GM23338 (cell line): ENCODE measurements around the gene RIT1. TPM values are rescaled to one million over a fixed set of nuclear protein-coding genes. Genes with fewer than 3 reads are reported as not detected.

Experiments used
- ATAC-seq: fragments of 200-7000 bp; cut with Tn5 transposase; 3 replicates; pipeline ENCODE4 v1.9.1; 2020
- DNase-seq: peaks from one replicate; pipeline ENCODE4 v3.0.0-alpha.2; 2015; ENCODE audit warnings: low spot score
- H2AFZ ChIP-seq: fragments of 200-600 bp; sonication (generic); 2 replicates; pipeline ENCODE4 v1.8.0; 2016; ENCODE audit warnings: antibody characterized with exemption, mild to moderate bottlenecking, moderate library complexity
- H3F3A ChIP-seq: fragments of 200-600 bp; sonication (generic); replicated peaks from 2 replicates; pipeline ENCODE4 v1.8.0; 2017; ENCODE audit warnings: antibody characterized with exemption, mixed run types, low read depth
- H3K27ac ChIP-seq: fragments of 200-600 bp; sonication (generic); 2 replicates; pipeline ENCODE4 v1.6.1; 2016; ENCODE audit warnings: low read depth
- H3K27me3 ChIP-seq: fragments of 200-600 bp; sonication (generic); 2 replicates; pipeline ENCODE4 v1.8.0; 2016; ENCODE audit warnings: mild to moderate bottlenecking, mixed run types, moderate library complexity; ENCODE audit not compliant: insufficient read depth
- H3K36me3 ChIP-seq: fragments of 200-600 bp; sonication (generic); 2 replicates; pipeline ENCODE4 v1.8.0; 2016; ENCODE audit warnings: mild to moderate bottlenecking; ENCODE audit not compliant: insufficient read depth
- H3K4me1 ChIP-seq: fragments of 200-600 bp; sonication (generic); 2 replicates; pipeline ENCODE4 v1.8.0; 2016; ENCODE audit warnings: mild to moderate bottlenecking, moderate library complexity; ENCODE audit not compliant: insufficient read depth
- H3K4me2 ChIP-seq: fragments of 200-600 bp; sonication (generic); 2 replicates; pipeline ENCODE4 v1.7.1; 2017; ENCODE audit warnings: mixed run types
- H3K4me3 ChIP-seq: fragments of 200-600 bp; sonication (generic); 2 replicates; pipeline ENCODE4 v1.6.1; 2016; ENCODE audit warnings: mixed run types
- H3K79me2 ChIP-seq: fragments of 200-600 bp; sonication (generic); replicated peaks from 2 replicates; pipeline ENCODE4 v1.8.0; 2017; ENCODE audit warnings: mild to moderate bottlenecking; ENCODE audit not compliant: insufficient read depth
- H3K9me2 ChIP-seq: fragments of 200-600 bp; sonication (generic); 2 replicates; pipeline ENCODE4 v1.8.0; 2017; ENCODE audit not compliant: insufficient read depth
- H4K20me1 ChIP-seq: fragments of 200-600 bp; sonication (generic); replicated peaks from 2 replicates; pipeline ENCODE4 v1.8.0; 2017; ENCODE audit warnings: mild to moderate bottlenecking; ENCODE audit not compliant: insufficient read depth
- H3K27ac Mint-ChIP-seq: 2 replicates; pipeline ENCODE4 v1.8.0; 2020; ENCODE audit warnings: inconsistent platforms, mild to moderate bottlenecking, moderate library complexity, mixed read lengths
- H3K27me3 Mint-ChIP-seq: 3 replicates; pipeline ENCODE4 v1.8.0; 2022; ENCODE audit warnings: low read depth, mild to moderate bottlenecking, moderate library complexity, mixed read lengths, inconsistent platforms; ENCODE audit not compliant: insufficient read depth, poor library complexity
- H3K36me3 Mint-ChIP-seq: 3 replicates; pipeline ENCODE4 v1.8.0; 2021; ENCODE audit warnings: low read depth, mild to moderate bottlenecking, inconsistent platforms, moderate library complexity, mixed read lengths
- H3K4me1 Mint-ChIP-seq: 3 replicates; pipeline ENCODE4 v1.8.0; 2020; ENCODE audit warnings: mild to moderate bottlenecking, inconsistent platforms, mixed read lengths
- H3K4me3 Mint-ChIP-seq: 3 replicates; pipeline ENCODE4 v1.8.0; 2021; ENCODE audit warnings: moderate library complexity, mild to moderate bottlenecking, inconsistent platforms, mixed read lengths
- H3K9me3 Mint-ChIP-seq: 3 replicates; pipeline ENCODE4 v1.8.0; 2020; ENCODE audit warnings: moderate library complexity, mild to moderate bottlenecking, inconsistent platforms, mixed read lengths
- CTCF ChIP-seq, 2 experiments: fragments of 200-600 bp in 1 of 2; sonication (generic) in 1 of 2; conservative IDR thresholded peaks; 2 replicates each; pipeline versions ENCODE4 v1.5.1 to v1.6.1; 2016 to 2017; ENCODE audit warnings: antibody characterized with exemption in 2 of 2, low read depth in 2 of 2, mild to moderate bottlenecking in 2 of 2, moderate library complexity in 1 of 2
- ZNF331 ChIP-seq: fragments of 250-450 bp; sonication (Bioruptor Pico); IDR thresholded peaks from 2 replicates; pipeline ENCODE4 v1.5.0; 2020; ENCODE audit warnings: low read depth, mild to moderate bottlenecking, moderate library complexity
- ZNF462 ChIP-seq: fragments of 250-450 bp; sonication (Bioruptor Pico); IDR thresholded peaks from 2 replicates; pipeline ENCODE4 v1.5.0; 2020; ENCODE audit warnings: mild to moderate bottlenecking, moderate library complexity
- polyA plus RNA-seq: library from polyadenylated mRNA; unstranded; fragments of >200 nt; fragmentation: Nextera tagmentation; extraction: Ambion mirVana; gene quantifications from 2 replicates; pipeline ENCODE4 v1.2.1, GENCODE V29; 2016
- total RNA-seq: library from RNA; depleted of rRNA; stranded (reverse); fragments of >200 nt; shearing (Covaris generic); gene quantifications from 2 replicates; pipeline ENCODE4 v1.2.3, GENCODE V29; 2014

Gene RIT1
- total and polyA plus RNA-seq, 2 experiments from 2014 or later: 21.5 to 24.4 TPM

- Histone ChIP-seq H4K20me1 (no peaks in the 10 kb centered on the region), H3K4me3 (no peak overlapping the region), H3K9me2 (no peaks in the 10 kb centered on the region), H3F3A (no peaks in the 10 kb centered on the region), H2AFZ (no peak overlapping the region), H3K79me2 (peaks cover 9% of the 10 kb centered on the region), H3K4me1 (peaks cover 9% of the 10 kb centered on the region), H3K27ac (no peak overlapping the region), H3K36me3 (no peaks in the 10 kb centered on the region; the same call in 1 of the 2 replicates), H3K27me3 (no peaks in the 10 kb centered on the region), H3K4me2 (no peak overlapping the region)
- Mint-ChIP-seq H3K27ac (peak overlapping the region; percentile 43; the same call in 1 of the 2 replicates), H3K27me3 (peaks cover 20% of the 10 kb centered on the region), H3K36me3 (no peaks in the 10 kb centered on the region; the same call in 2 of the 3 replicates), H3K4me1 (peaks cover 27% of the 10 kb centered on the region), H3K4me3 (no peak overlapping the region; the same call in 2 of the 3 replicates), H3K9me3 (no peaks in the 10 kb centered on the region; the same call in 2 of the 3 replicates)
- ATAC-seq (peak; percentile 41), DNase-seq (peak; percentile 86)
- TF ChIP-seq ZNF331 (CRISPR knock-in tag): no peak
- peak; percentile 79 to 94 for TF ChIP-seq CTCF (conservative IDR thresholded peaks at IDR 0.05; ENCODE audit: low read depth in 2 of 2)
- TF ChIP-seq ZNF462 (CRISPR knock-in tag): no peak
These were observed 27.1 kb upstream of the RIT1 start for GRCh38 chr1:155938220-155938627.
